K562 (cell line): ENCODE measurements around the gene CBX3. TPM values are rescaled to one million over a fixed set of nuclear protein-coding genes. Genes with fewer than 3 reads are reported as not detected.

ENCODE experiments used
- ELF4 ChIP-seq: fragments of 450-650 bp; formaldehyde crosslinking; IDR thresholded peaks from 2 replicates; pipeline ENCODE4 v1.4.0; 2022; ENCODE audit warnings: missing genetic modification characterization
- FOXP1 ChIP-seq: sonication (generic); formaldehyde crosslinking; IDR thresholded peaks from 2 replicates; pipeline ENCODE4 v1.8.0; 2022; ENCODE audit warnings: mild to moderate bottlenecking, missing genetic modification reagents
- MIER1 ChIP-seq: fragments of 450-650 bp; IDR thresholded peaks from 2 replicates; pipeline ENCODE4 v1.6.1; 2016; ENCODE audit warnings: antibody characterized with exemption, mild to moderate bottlenecking, low read depth
- ZC3H11A ChIP-seq: IDR thresholded peaks from 2 replicates; pipeline ENCODE4 v1.6.1; 2012; ENCODE audit warnings: low read depth, low read length, improper control_type of control experiment
- polyA plus RNA-seq, 8 experiments: library from polyadenylated mRNA; depleted of rRNA in 4 of 8; stranded (reverse) in 5 of 8; unstranded in 3 of 8; fragments of >200 nt; fragmentation: Nextera tagmentation in 2 of 8; fragmentation: Illumina TruSeq in 1 of 8; extraction: Ambion mirVana in 2 of 8; extraction: Trizol in 1 of 8; gene quantifications; 2 replicates each; pipeline versions ENCODE4 v1.2.1 to v1.2.3, GENCODE V29; 2011 to 2014; ENCODE audit warnings: inconsistent platforms in 1 of 8, missing spikeins in 1 of 8
- total RNA-seq, 7 experiments: library from RNA; depleted of rRNA in 6 of 7; stranded (reverse); fragments of >200 nt in 6 of 7; fragmentation: Illumina TruSeq in 2 of 7; extraction: Trizol in 2 of 7; gene quantifications; 2 replicates each; pipeline versions ENCODE4 v1.2.1 to v1.2.3, GENCODE V29; 2011 to 2021; ENCODE audit warnings: low replicate concordance in 1 of 7
- TF ChIP-seq, protein P1 (sequence below), 2 experiments: fragments of 450-650 bp in 1 of 2; sonication (generic) in 1 of 2; formaldehyde crosslinking in 1 of 2; IDR thresholded peaks; 2 replicates each; pipeline versions ENCODE4 v1.7.1 to v1.9.0; 2016 to 2022; ENCODE audit warnings: inconsistent platforms in 1 of 2, mild to moderate bottlenecking in 1 of 2, missing genetic modification reagents in 1 of 2
- TF ChIP-seq, protein P2 (sequence below): sonication (generic); formaldehyde crosslinking; IDR thresholded peaks from 2 replicates; pipeline ENCODE4 v1.8.0; 2022; ENCODE audit warnings: mild to moderate bottlenecking, missing genetic modification reagents, borderline replicate concordance
- TF ChIP-seq, protein P3 (sequence below): fragments of 450-650 bp; IDR thresholded peaks from 2 replicates; pipeline ENCODE4 v1.6.1; 2017; ENCODE audit warnings: antibody characterized with exemption, mild to moderate bottlenecking

CBX3 gene
- total and polyA plus RNA-seq, 9 of the 15 experiments (the other 6 are each of a cell fraction or from before 2014, with no cell fraction given), result 198 to 413 (median 328) TPM

DNA sequence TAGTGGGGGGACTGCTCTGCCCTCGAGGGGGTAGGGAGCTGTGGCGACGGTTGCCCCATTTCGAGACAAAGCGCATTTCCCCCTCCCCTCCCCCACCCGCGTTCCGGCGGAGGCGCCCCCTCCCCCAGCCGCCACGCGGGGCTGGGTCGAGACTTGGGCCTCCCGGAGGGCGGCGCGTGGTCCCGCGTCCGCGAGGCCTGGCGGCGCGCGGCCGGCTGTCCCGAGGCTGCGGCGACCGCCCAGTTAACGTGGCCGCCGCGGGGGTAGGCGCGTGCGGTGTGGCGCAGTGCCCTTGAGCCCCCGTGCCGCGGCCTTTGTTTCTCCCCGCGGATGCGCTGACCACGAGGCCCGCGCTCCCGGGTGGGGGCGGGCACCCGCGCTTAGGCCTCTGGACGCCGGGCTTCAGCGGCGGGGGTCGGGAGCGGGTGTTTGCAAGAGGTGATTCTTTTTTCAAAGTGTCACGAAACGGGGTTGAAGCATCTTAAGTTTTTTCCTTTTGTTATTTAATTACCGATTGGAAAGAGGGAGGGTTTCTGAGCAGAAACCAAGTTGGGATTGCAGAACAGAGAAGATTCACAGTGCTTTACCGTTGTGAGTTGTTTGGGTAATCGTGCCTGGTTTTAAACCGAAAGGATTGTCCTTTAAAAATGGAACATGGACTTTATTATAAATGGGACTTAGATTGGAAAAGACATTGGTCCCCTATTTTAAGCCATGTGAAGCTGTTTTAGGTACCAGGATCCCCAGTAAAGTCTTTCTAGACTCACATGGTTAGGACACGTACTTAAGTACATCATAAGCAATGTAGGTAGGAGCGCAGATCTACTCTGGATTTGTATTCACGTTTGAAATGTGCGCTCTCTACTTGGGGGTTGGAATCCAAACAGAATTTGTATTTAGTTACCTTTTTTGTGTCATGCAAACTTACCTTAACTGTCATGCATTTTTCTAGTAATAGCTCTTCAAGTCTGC is 760 bp downstream of the CBX3 start (continued):
- no peak for TF ChIP-seq ZC3H11A
- TF ChIP-seq, protein P1, sequence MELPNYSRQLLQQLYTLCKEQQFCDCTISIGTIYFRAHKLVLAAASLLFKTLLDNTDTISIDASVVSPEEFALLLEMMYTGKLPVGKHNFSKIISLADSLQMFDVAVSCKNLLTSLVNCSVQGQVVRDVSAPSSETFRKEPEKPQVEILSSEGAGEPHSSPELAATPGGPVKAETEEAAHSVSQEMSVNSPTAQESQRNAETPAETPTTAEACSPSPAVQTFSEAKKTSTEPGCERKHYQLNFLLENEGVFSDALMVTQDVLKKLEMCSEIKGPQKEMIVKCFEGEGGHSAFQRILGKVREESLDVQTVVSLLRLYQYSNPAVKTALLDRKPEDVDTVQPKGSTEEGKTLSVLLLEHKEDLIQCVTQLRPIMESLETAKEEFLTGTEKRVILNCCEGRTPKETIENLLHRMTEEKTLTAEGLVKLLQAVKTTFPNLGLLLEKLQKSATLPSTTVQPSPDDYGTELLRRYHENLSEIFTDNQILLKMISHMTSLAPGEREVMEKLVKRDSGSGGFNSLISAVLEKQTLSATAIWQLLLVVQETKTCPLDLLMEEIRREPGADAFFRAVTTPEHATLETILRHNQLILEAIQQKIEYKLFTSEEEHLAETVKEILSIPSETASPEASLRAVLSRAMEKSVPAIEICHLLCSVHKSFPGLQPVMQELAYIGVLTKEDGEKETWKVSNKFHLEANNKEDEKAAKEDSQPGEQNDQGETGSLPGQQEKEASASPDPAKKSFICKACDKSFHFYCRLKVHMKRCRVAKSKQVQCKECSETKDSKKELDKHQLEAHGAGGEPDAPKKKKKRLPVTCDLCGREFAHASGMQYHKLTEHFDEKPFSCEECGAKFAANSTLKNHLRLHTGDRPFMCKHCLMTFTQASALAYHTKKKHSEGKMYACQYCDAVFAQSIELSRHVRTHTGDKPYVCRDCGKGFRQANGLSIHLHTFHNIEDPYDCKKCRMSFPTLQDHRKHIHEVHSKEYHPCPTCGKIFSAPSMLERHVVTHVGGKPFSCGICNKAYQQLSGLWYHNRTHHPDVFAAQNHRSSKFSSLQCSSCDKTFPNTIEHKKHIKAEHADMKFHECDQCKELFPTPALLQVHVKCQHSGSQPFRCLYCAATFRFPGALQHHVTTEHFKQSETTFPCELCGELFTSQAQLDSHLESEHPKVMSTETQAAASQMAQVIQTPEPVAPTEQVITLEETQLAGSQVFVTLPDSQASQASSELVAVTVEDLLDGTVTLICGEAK (IDR thresholded peaks at IDR 0.05), result no peak
- TF ChIP-seq, protein P1 (CRISPR knock-in tag; IDR thresholded peaks at IDR 0.05), result no peak
- TF ChIP-seq, protein P2, sequence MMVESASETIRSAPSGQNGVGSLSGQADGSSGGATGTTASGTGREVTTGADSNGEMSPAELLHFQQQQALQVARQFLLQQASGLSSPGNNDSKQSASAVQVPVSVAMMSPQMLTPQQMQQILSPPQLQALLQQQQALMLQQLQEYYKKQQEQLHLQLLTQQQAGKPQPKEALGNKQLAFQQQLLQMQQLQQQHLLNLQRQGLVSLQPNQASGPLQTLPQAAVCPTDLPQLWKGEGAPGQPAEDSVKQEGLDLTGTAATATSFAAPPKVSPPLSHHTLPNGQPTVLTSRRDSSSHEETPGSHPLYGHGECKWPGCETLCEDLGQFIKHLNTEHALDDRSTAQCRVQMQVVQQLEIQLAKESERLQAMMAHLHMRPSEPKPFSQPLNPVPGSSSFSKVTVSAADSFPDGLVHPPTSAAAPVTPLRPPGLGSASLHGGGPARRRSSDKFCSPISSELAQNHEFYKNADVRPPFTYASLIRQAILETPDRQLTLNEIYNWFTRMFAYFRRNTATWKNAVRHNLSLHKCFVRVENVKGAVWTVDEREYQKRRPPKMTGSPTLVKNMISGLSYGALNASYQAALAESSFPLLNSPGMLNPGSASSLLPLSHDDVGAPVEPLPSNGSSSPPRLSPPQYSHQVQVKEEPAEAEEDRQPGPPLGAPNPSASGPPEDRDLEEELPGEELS, result peak; percentile 3; the same call in 1 of the 2 replicates
- no peak for TF ChIP-seq MIER1
- TF ChIP-seq FOXP1, result peak; percentile 62; the same call in 1 of the 2 replicates
- TF ChIP-seq, protein P3, sequence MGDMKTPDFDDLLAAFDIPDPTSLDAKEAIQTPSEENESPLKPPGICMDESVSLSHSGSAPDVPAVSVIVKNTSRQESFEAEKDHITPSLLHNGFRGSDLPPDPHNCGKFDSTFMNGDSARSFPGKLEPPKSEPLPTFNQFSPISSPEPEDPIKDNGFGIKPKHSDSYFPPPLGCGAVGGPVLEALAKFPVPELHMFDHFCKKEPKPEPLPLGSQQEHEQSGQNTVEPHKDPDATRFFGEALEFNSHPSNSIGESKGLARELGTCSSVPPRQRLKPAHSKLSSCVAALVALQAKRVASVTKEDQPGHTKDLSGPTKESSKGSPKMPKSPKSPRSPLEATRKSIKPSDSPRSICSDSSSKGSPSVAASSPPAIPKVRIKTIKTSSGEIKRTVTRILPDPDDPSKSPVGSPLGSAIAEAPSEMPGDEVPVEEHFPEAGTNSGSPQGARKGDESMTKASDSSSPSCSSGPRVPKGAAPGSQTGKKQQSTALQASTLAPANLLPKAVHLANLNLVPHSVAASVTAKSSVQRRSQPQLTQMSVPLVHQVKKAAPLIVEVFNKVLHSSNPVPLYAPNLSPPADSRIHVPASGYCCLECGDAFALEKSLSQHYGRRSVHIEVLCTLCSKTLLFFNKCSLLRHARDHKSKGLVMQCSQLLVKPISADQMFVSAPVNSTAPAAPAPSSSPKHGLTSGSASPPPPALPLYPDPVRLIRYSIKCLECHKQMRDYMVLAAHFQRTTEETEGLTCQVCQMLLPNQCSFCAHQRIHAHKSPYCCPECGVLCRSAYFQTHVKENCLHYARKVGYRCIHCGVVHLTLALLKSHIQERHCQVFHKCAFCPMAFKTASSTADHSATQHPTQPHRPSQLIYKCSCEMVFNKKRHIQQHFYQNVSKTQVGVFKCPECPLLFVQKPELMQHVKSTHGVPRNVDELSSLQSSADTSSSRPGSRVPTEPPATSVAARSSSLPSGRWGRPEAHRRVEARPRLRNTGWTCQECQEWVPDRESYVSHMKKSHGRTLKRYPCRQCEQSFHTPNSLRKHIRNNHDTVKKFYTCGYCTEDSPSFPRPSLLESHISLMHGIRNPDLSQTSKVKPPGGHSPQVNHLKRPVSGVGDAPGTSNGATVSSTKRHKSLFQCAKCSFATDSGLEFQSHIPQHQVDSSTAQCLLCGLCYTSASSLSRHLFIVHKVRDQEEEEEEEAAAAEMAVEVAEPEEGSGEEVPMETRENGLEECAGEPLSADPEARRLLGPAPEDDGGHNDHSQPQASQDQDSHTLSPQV, result 0 out of 2 replicates have a peak, but pooled peaks have one; percentile 50
- no peak for TF ChIP-seq ELF4 (CRISPR knock-in tag)
